GM19238 (cell line): ENCODE results near the gene TSPAN9.

Experiments used
- DNase-seq: peaks from one replicate; pipeline ENCODE4 v3.0.0; 2011; ENCODE audit warnings: low spot score; ENCODE audit not compliant: insufficient read length

Gene TSPAN9

DNA sequence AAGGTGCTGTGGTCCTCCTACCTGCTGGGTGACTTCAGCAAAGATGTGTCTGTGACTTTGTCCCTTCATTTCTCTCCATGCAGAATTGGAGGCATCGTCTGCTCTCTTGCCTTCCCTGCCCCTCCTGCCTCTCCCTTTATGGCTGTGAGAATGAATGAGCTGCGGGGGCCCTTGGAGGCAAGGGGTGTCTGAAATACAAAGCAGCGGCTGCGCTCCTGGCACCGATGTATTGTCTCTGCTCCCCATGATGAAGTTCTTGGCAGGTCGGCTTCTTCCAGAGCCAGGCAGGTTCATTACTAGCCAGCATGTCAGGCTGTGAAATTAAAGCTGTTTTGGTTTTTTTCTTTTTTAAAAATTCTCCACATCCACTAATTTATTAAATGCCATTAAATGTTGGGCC lies 194.5 kb downstream of the TSPAN9 start:
- DNase-seq = no peak

DNA sequence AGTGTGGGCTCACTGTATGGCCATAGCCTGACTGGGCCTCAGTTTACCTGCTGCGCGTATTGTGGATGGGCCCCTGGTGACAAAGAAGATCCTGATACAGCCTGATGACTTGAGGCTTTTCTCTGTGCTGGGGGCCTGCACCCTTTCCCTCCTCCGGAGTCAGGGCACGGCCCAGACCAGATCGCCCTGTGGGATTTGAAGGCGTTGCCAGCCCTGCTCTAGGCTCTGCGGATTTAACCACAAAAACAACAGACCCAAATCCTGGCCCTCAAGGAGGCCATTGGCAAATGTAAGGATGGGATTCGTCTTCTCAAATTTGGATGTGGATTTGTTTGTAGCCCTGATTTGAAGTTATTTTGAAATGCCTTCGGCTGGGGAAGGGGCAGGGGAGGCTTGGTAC lies 195.8 kb downstream of the TSPAN9 start:
- no peak for DNase-seq

DNA sequence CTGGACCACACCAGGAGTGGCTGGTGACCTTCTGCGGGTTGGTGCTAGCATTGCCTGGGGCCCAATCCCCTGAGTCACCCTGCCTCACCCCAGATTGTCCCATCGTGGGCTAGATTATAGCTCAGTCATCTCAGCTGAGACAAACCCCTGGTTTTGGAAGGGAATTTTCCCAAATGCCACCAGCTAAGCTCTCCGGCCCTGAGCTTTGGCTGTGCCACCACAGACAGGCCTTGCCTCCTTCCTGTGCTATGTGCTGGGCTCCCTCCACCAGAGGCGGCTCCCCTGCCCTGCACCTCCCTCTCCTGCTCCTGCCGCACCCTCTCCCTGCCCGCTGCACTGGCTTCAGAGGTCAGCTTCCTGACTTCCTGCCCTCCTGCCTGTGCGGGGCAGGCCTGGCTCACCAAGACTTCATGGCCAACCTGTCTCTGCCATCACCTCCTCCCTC lies 196.3 kb downstream of the TSPAN9 start:
- no peak for DNase-seq

DNA sequence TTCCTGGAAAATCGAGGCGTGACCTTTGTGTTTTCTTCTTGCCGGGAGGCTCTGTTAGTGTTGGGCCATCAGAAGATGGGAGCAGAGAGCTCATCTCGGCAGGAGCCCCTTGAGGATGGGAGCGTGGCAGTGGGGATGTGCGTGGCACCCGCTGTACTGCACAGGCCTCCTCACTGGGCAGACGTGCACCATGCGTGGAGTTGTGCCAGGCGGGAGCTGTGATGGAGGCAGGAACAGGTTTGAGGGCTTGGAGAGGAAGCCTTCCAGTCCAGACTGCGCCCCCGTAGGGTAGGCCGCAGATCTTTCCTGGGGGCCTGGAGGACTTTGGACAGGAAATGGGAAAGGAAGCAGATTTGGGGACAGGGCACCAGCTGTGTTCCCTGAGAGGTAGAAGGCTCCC lies 197.5 kb downstream of the TSPAN9 start:
- no peak for DNase-seq

DNA sequence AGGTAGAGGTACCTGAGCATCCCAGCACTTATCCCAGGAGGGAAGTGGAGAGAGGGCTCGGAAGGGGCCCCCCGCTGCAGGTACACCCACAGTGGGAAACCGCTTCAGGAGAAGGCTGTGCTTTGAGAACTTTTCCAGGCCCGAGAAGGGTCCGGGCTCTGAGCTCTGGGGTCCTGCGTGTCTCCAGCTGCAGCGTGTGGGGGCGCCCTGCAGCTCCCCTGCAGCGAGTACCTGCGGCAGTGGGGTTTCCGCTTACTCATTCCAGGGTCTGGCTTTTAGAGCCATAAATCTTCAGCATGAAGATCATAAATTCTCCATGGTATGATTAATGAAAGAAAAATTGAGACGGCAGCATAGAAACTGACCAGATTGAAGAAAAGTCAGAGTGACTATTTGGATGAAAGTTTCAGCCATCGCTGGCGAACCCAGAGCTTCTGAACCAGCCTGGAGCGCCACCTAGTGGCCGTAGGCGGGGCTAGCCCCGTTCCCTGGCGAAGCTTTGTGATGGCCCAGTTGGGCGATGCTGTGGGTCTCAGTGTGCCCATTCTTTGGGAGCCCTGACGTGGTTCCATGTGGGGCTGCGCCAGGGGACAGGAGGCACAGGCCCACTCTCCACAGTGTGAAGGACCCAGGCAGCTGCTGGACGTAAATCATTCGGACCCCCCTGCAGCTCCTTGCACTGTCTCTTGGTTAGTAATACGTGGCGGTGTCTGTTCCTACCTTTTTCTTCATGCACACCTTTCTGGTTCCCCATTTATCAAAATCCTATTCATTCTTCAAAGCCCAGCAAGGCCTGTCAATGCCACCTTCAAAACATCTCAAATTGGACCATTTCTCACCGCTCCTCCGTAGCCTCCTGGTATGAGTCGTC lies 198.2 kb downstream of the TSPAN9 start:
- peak; percentile 83 for DNase-seq

DNA sequence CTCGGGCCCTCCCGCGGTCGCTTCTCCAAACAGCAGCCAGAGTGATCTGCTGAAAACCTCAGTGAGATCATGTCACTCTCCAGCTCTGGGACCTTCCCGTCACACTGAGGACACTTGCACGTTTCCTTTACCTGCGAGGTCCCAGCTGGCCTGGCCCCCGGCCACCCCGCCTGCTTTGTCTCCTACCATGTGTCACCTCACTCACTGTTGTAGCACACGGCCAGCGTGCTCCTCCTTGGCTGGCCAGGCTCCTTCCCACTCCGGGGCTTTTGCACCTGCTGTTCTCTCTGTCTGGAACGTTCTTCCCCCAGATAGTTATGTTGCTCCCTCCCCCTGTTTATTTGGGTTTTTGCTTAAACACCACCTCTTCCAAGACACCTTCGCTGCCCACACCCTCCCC lies 199.0 kb downstream of the TSPAN9 start:
- no peak for DNase-seq

DNA sequence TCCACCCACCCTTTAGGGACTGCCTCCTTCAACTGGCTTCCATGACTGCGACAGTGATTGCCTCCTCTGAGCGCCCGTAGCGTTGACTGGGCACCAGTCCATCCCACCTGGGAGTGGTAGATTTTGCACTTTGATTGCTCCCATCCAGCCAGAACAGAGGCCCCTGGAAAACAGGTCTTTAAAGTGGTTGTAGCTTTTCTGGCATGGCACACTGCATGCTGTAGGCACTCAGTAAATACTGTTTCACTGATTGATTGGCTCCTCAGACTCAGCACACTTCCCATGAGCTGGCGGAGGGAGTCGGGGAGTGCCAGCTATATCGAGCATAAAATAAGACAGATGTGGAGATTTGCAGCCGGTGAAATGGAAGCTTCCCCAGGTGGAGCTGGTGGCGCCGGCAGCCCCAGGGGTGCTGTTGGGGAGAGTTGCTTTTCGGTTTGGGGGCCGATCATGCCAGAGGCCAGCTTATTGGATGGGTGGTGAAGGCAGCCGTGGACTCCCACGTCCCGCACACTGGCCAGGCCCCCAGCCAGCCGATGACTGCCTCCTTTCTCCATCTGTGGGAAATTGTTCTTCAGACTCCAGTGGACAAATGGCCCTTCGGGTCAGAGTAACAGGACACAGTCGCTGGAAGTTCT lies 200.2 kb downstream of the TSPAN9 start:
- no peak for DNase-seq

DNA sequence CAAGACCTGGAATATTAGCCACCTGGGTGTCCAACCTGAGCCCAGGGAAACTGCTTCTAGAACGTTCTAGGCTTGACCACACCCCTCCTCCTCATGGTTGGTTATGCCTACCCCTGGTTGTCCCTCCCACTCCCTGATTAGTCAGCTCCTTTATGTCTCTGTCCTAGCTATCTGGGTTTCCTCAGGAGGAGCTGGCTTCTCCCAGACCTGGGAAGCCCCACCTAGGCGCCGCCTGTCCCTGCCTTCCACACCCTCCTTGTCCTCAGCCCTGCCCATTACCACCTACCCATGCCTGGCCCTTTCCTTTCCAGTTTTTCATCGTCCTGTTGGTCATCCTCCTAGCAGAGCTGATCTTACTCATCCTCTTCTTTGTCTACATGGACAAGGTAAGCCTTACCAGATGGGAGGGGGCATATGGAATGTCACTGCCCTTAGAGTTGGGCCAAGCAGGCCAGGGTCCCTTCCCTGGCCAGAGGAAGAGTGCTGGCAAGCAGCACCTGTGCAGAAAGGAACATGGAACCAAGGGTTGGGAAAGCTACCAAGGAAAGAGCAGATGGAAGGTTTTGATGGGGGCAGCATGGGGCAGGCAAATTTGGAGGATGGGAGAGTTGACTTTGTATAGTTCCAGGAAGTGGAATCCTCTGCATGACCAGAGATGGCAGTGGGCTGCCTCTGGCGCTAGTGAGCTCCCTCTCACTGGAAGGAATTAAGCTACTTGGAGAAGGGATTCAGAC lies 201.7 kb downstream of the TSPAN9 start:
- DNase-seq = no peak

DNA sequence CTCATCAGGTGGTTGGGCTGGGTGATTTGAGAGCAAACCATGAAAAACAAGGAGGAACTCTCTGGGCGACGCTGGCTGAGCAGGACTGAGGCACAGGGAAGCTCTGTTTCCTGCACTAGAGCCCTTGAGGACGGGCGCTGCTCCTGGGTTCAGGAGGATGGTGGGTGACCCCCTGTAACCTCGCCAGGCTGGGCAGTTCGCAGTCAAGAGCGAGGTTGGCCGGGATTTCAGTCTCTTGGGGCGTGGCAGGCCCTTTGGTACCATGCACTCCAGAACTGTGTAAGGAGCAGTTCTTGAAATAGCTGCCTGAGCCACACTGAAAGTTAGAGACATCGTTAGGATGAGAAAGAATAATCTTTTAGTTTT lies 202.2 kb downstream of the TSPAN9 start:
- DNase-seq = no peak

DNA sequence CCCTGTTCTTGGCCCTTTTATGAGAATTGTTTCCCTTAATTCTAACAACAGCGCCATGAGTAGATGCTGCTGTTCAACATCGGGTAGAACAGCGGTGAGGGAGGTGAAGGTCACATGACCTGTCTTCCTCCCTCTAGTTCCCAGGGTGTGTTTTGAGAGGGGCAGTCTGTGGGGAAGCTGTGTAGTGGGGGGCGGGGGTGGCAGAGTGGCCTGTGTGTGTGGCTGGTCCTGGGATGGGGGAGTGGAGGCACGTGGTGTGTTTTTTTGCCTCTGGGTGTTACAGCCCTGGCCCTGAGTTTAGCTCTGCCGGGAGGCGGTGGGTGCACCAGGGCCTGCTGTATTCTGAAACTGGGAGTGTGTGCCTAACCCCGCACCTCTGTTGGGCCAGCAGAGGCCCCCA lies 202.7 kb downstream of the TSPAN9 start:
- DNase-seq = no peak

DNA sequence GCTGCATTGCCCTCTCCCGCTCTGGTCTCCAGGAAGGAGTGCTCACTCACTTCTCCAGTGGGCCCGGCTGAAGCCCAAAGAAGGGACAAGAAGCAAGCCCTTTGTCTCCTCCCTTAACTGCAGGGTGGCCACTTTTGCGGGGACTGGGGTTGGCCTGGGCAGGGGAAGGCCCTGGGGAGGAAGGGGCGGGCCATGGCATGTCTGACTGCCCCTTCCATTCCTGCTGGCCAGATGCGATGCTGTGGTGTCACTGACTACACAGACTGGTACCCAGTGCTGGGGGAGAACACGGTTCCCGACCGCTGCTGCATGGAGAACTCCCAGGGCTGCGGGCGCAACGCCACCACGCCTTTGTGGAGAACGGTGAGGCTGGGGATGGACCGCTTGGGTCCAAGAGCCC lies 203.8 kb downstream of the TSPAN9 start:
- no peak for DNase-seq

DNA sequence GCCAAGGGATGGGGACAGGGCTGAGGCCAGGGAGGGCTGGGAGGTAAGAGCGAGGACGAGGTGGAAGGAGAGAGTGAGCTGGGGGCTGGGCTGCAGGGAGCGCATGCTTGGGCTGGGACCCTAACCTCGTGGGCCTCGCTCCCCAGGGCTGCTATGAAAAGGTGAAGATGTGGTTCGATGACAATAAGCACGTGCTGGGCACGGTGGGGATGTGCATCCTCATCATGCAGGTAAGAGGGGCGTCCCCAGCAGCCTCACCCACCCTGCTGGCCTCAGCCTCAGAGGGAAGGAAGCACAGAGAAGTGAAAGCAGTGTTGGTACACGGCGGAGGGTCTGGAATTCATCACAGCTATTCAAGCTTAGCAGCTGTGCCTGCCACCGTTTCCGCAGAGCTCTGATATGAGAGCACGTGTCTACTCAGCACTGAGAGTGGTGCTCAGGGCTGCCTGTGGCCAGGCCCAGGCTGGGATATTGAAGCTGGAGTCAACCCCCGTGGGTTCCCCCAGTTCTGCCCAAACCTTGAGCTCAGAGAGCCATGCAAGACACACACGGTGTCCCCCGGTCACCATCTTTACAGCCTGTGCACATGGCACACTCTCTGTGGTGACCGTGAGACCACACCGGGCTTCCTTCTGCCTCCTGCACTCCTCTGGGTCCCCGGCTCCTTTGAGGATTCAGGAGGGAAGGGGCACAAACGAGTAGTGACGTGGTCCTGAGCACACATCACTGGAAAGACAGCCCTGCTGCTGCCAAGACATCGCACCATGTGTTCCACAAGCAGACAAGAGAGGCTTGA lies 204.6 kb downstream of the TSPAN9 start:
- DNase-seq = no peak

DNA sequence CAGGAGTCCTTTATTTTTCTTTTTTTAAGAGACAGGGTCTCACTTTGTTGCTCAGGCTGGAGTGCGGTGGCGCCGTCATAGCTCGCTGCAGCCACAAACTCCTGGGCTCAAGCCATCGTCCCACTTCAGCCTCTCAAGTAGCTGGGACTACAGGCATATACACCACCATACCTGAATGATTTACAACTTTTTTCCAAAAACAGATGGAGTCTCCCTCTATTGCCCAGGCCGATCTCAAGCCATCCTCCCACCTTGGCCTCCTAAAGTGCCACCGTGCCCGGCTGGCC lies 205.1 kb downstream of the TSPAN9 start:
- DNase-seq = no peak

DNA sequence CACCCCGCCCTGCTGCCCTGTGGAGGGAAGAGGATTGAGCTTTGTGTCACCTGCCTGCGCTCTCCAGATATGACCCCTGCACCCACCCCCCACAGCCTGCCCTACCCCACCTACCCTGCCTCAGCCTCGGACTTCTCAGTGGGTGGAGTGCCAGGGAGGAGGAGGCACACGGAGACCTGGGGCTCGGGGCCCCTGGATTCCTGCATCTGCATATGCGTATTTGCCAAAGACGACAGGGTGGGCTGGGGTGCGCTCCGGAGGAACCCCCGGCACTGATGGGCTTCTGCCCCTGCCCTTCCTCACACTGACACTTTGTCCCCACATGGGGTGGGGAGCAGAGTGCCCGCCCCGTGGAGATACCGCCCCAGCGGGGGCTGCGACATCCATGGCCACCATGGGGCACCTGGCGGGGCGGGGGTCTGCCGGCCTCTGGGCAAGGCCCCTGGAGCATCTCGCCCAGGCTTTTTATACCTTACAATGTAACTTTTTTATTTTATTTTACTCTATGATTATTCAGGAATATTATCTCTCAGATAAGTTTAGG lies 206.0 kb downstream of the TSPAN9 start:
- DNase-seq = no peak

DNA sequence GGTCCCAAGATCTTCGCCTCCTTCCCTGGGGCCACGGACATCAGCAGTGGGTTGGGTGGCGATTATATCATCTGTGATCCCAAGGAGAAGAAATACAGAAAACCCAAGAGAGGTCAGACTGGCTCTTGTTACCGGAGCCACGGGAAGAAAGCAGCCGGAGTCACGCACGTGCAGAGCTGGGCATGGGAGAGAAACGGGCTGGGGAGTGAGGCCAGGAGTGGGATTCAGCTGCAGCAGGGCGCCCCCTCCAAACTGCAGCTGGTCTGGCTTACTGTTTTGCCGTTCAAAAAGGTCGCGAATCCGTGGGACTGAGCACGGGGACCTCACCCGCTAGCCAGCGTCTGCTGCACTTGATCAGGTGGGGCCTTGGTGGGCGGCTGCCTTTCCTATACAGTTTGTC lies 207.2 kb downstream of the TSPAN9 start:
- DNase-seq = no peak

DNA sequence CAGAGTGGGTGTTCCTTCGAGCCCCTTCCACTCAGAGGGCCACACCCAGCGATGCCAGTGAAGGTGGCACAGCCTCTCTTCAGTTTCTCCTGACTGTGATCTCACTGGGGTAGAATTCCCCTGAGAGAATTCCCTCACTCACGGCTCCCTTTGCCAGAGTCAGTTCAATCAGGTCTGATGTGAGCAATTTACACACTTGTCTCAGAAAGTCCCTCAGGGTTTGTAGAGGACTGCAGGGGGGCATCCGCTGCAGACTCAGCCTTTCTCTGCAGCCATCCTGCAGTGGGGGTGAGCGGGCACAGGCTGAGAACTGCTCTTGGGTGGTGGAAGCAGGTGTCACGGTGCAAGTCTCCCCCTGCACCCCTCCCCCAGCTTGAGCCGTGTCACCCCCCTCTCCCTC lies 208.4 kb downstream of the TSPAN9 start:
- DNase-seq = no peak

DNA sequence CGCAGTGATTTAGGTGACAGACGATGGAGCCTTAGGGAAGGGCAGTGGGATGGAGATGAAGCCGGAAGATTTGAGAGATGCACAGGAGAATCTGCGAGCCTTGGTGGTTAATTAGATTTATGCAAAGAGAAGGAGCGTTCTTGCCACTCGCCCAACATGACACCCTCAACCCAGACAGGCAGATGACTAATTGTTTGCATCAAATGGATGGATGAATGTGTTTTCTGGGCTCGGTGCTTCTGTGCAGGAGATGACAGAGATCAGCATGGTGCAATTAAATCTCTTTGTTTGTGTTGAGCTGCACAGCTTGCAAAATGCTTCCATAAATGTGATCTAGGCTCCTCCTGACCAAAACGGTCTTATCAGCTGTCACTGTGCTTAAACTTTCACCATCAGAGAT lies 211.5 kb downstream of the TSPAN9 start:
- no peak for DNase-seq

DNA sequence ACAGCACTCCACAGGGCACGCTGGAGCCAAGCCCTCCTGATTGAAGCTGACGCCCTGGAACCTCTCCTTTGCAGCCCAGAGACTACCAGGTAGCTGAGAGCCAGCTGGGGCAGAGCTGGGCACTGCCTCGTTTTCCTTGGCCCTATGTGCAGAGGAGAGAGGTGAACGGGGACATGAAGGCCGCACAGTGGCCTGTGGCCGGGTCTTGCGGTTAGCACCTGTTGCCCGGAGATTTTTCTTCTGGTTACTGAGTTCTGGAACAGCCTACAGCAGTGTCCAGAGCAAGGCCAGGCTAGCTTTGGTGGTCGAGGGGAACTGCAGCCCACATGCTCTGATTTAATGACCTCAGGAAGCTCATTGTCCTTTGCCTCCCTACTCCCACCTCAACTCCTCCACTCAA lies 212.5 kb downstream of the TSPAN9 start:
- DNase-seq = no peak

DNA sequence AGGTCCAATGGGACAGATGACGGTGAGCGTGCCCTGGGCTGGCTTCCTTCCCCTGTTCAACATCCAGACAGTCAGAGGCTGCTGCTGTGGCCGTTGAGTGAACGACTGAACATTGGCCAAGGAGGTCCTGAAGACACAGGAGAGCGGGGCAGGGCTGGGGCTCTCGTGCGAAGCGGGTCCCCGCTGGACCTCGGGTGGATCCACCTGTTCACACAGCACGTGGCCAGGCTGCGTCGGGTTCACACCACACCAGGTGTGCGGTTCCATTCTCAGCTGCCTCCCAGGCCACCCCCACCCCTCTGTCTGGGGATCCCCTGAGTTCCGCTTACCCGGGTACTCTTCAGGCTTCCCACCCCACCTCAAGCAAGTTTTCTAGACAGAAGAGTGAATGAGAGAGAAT lies 214.8 kb downstream of the TSPAN9 start:
- DNase-seq = no peak

DNA sequence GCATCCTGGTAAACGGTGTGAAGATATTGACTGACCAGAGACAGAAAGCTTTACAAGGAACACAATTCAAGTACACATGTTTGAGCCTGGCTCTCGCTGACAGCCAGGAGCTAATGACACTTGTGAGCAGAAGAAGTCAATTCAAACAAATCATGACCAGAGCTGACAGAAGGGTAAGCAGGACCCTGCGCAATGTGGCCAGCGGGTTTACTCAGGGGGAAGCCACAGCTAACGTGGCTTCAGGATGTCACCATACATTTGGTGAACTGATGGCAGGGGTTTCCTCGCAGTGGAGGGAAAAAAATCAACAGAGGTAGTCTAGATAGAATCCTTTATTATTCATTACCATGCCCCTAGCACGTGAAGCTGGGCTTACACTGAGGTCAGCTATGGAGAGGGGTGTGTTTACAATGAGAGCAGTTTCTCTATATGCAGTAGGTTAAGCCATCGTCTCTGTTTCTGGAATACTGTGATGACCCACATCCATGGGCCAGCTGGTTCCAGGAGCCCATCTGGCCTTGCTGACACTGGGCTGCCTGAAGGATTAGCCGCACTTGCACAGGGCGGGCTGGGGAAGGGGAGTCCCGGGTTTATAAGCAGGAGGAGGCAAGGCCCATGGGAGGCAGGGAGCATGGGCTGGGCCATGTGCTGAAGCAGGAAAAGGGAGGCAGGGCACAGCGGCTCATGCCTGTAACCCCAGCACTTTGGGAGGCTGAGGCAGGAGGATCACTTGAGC lies 215.7 kb downstream of the TSPAN9 start:
- DNase-seq = no peak
